Non-pigmented ciliary epithelial cell (primary cell): ENCODE measurements around the gene PRKCE.

ENCODE experiments used
- DNase-seq: peaks from one replicate; pipeline ENCODE4 v3.0.0-alpha.2; 2010; ENCODE audit warnings: low read depth

PRKCE gene

GRCh38 chr2:45936623-45936979 lies 285.1 kb downstream of the PRKCE start:
- no peak for DNase-seq

GRCh38 chr2:45937990-45938389 lies 286.5 kb downstream of the PRKCE start:
- DNase-seq, result no peak

GRCh38 chr2:45938649-45939511 lies 287.4 kb downstream of the PRKCE start:
- DNase-seq, result peak; percentile 82

DNA sequence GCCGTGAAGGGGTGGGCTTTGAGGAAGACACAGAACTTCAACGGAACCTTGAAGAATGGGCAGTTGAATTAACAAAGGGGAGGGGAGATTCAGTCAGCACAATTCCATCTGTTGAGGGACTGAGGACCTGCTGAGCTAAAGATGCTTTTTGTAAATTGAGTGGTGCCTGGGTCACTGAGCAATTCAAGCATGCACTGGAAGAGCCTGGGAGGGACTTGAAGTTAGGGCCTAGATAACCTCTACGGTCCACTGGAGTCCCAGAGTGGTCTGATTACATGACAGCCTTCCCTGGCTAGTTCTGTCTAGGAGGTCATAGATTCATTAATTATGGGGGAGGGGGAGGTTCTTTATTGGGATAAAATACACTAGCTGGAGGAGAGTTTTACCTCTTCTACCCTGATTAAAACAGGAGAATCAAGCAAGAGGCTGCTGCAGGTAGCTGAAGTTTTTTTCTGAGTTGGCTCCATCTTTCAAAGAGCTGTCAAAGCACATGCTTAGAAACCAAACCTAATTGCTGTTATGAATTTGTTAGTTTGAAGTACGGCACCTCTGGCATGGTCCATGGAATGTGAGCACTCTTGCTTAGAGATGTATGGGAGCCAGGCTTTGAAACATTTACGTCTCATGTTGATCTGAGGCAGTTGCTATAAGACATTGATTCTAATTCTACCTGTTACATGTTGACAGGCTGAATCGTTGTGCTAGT lies 290.2 kb downstream of the PRKCE start:
- no peak for DNase-seq

DNA sequence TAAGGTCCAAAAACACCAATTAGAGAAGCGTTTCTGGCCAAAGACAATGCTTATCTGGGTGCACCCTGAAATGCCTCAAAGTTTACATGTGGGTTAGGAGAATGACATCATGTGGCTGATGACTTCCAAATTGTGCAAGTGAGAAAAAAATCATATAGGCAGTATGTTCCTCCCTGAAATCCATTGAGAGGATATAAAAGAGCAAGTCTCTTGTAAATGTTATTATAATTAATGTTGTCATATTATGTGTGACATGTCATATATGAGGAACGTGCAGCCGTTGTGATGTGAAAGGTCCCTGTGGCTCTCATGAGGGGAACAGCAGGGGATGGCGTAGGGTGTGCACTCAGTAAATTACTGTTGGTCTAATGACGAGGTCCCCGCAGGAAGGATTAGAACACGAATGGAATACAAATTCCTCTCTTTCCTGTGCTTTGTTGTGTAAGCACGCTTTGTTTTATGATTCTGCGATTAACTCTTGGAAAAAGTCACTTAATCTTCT lies 290.8 kb downstream of the PRKCE start:
- no peak for DNase-seq

DNA sequence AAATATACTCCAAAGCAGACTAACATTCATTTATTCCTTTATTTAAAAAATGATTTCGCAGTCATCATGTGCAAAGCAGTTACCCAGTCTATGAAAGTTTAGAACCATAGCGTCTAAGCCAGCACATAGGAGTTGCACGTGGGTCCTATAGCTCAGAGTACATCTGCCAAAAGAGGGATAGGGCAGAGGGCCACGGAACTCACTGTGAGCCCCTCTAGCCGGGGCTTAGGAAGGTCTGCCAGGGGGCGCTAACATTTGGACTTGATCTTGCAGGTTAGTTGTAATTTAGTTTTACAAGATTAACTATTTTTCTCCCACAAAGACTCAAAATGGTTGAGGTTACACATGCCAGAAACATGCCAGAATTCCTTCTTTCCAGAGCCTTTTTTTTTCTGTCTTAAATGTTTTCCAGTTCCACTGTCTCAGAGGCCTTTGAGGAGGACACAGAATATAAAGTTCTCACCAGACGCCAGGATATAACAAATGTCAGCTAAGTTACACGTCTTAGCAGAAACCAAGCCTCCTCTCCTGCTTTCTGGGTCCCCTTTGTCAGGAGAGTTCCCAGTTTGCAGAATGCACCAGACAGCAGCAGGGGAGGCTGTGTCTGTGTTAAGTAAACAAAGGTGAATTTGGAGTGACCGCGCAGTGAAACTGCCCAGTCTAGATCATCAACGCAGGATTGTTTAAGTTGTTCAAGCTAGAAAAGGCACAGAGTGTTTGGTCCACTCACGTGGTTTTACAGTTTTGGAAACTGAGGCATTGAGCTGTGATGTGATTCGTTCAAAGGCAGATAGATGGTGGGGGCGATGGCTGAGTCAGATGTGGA lies 292.0 kb downstream of the PRKCE start:
- DNase-seq, result no peak

GRCh38 chr2:45944074-45944473 lies 292.6 kb downstream of the PRKCE start:
- no peak for DNase-seq

- DNase-seq, result no peak
Measured at GRCh38 chr2:45945302-45945717, 293.8 kb downstream of the PRKCE start.

DNA sequence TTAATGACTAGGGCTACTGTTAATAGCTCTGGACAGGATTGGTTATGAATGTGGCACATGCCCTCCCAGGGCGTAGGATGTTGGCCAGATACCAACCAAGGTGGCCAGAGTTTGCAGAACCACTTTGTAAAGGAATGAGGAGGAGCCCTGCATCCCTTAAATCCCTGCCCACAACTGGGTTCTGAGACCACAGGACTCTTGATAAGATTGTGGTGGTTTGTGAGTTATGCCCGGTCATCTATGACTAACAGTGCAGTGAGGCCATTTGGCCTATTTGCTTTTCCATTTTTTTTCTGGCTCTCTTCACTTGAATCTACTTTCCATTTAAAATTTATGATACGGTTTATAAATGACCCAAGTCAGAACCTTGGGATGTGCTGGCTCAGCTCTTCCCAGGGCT lies 294.5 kb downstream of the PRKCE start:
- peak; percentile 82 for DNase-seq

GRCh38 chr2:45950606-45951005 lies 299.1 kb downstream of the PRKCE start:
- no peak for DNase-seq

DNA sequence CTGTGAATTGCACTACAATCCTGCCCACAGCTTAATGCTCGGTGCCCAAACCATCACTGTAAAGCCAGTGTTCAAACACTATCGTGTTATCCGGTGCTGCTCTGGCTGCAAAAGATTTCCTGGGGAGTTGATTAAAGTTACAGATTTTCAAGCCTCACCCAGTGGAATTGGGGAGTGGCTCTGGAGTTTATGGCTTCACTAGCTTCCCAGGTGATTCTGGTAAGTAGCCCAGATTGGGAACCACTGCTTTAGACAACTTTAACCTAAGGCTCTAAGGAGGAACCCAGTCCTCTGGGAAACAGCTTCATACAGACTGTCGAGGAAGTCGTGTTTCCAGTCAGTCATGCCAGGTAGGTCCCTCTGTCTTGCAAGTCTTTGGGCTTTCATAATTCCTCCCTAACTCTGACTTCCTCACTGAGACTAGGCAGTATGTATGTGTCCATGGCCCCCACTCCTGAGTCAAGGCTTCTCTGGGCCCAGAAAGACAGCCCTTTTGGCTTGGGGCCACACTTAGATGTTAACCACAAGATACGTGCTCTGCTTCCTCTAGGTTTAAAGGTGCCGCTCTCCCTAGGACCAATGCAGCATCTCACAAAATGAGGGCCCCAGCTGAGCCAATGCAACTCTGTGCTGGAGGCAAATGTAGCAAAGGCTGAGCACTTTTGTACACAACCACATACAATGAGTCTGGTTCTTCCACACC lies 299.7 kb downstream of the PRKCE start:
- no peak for DNase-seq

GRCh38 chr2:45952591-45952990 lies 301.1 kb downstream of the PRKCE start:
- DNase-seq, result no peak

DNA sequence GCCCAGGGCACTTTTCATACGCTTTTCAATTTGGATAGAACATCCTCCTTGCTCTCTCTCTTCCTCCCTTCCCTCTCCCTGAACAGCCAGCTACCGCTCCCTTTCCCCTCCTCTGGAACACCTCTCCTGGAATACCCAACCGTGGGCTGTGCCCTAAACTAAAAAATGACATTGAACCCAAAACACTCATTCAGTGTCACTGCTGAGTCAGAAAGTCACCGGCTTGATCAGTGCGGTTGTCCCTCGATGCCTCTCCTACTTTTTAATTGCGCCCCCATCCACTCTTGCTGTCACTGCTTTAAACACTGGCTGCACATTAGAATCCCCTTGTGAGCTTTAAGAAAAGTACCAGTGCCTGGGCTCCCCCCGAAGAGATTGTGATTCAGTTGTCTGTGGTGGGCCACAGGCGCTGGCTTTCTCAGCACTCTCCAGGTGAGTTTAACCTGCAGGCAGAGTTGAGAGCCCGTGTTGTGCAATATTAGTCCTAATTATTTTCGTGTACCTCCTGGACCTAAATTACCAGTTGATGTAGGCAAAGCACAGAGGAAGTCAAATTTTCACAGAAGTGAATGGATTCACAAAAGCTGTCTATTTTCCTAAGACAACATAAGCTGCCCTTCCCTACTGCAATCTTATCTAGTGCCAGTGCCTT lies 302.0 kb downstream of the PRKCE start:
- no peak for DNase-seq

- no peak for DNase-seq
Measured at GRCh38 chr2:45954233-45954850, 302.9 kb downstream of the PRKCE start.

DNA sequence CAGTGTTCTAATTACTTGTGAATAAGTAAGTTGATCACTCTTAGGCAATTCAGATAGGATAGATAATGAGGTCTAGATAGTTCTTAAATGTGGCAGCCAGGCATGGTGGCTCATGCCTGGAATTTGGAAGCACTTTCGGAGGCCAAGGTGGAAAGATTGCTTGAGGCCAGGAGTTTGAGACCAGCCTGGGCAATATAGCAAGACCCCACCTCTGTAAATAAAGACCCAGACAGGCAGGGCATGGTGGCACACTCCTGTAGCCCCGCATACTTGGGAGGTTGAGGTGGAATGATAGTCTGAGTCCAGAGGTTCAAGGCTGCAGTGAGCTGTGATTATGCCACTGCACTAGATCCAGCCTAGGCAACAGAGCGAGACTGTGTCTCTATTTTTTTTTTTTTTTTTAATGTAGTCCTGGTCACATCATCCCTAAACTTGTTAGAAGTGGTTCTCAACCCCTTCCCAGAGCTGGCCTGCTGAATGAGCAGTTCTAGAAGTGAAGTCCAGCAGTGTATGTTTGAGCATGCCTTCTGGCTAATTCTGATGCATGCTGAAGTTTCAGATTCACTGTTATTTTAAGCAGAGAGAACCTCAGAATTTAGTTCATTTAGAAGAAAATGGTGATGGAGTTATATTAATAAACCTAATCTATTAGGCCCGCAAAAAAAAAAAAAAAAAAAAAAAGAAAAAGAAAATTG lies 306.2 kb downstream of the PRKCE start:
- no peak for DNase-seq

DNA sequence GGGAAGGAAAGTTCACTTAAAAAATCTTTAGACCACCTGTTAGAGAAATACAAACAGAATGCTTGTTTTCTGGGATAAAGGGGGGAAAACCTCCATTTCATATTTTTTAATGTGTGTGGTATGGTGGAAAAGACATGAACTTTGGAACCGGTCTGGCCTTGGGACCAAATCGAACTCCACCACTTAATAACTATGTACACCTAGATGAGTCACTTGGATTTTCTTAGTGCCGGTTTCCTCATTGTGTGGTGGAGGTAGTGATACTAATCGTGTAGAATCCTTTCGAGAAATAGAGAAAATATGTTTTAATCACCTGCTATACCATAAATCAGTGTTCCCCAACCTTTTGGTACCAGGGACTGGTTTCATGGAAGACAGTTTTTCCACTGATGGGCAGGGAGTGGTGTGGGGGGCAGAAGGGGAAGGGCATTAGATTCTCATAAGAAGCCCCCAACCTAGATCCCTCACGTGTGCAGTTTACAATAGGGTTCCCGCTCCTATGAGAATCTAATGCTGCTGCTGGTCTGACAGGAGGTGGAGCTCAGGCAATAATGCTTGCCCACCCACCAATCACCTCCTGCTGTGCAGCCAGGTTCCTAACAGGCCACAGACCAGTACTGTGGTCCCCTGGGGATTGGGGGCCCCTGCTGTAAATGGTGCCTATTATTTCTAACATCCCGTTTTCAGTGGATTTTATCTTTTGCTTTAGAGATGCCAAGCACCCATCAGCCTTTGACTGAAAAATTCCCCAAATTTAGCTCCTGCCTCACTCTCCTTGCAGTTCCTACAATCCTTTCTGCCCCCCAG lies 308.8 kb downstream of the PRKCE start:
- no peak for DNase-seq

GRCh38 chr2:45962177-45962921 lies 310.9 kb downstream of the PRKCE start:
- DNase-seq, result no peak

DNA sequence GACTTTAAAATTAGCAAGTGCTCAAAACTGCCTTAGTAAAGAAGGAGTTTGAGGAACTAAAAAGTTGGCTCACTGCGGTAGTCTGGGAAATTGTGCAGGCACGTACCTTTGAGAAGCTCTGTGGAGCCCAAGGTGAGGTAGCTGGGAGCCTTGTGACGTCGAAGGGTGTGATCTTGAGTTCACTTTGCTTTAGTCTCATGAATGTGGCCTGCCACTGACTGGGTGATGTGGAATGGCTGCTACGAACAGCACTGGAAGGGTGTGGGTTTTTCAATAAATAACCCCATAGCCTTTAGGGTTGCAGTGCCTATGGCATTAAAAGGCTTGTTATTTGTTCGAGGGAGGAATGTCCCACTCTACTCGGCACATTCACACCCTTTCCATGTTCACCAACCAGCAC lies 312.3 kb downstream of the PRKCE start:
- DNase-seq, result no peak
